AG08395 (cell line): Measurements from ENCODE around the gene ARAP1.
A peak's percentile ranks its signal among the peaks of the same experiment; 100 is the strongest.

Experiments
- DNase-seq: peaks from one replicate; pipeline ENCODE4 v3.0.0; 2012; ENCODE audit warnings: mixed read lengths, low spot score

Gene ARAP1

GRCh38 chr11:72682238-72682857 is 69.9 kb downstream of the ARAP1 start:
- no peak for DNase-seq

DNA sequence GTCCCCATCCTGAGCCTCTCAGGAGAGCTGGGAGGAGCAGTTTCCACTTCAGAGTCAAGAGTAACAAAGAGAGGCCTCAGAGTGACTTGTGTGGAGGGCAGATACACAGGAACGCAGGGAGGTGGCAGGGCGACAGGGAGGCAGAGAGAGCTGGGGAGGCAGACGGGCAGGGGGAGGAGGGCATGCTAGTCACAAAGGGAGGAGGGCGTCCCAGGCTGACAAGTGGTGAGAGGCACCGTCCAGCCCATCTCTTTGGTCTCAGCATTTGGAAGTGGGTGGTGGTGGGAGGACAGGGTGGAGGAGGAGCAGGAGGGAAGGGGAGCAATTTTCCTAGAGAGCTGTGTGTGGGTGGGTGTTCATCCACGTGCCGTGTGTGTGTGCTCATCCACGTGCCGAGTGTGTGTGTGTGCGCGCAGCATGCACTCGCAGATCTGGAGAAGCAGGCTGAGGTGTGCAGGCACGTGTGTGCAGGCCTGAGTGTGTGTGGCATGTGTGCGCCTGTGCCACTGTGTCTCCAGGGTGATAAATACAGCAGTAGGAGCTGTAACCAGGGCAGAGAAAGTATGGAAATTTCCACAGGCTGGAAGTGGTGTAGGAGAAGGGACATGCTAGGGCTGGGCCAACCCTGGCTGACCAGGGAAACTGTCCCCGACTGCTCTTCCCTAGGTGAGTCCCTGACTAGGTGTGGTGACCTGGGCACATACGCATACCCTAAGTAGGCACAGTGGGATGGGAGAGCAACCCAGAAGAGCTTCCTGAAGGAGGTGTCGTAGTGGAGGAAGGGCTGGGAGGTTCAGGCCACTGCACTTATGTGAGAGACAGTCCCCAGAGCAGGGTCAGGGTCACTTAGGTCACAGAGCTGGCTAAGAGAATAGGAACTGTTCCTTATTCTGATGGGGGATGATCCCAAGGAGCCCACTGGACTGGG is 70.7 kb downstream of the ARAP1 start:
- no peak for DNase-seq

DNA sequence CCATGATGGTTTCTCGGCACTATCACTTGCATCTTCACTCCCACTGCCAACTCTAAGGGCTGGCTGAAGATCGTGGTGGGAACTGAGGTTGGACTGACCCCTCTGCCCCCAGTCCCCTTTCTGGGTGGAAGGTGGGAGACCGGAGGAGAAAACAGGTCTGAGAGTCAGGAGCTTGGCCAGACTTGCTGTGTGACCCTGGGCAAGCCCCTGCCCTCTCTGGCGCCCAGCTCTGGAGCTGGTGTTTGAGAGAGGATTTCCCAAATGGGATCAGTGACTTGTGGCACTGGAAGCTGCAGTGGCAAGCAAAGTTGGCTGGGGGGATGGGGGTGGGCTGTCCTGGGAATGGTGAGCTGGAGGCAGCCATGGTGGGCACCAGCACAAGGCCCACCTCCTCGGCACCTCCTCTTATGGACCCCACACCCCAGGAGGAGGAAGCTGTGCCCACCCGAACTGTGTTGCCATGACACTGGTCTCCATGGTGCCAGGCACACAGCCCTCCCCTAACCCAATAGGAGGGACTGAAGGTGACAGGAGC is 71.5 kb downstream of the ARAP1 start:
- DNase-seq = no peak

DNA sequence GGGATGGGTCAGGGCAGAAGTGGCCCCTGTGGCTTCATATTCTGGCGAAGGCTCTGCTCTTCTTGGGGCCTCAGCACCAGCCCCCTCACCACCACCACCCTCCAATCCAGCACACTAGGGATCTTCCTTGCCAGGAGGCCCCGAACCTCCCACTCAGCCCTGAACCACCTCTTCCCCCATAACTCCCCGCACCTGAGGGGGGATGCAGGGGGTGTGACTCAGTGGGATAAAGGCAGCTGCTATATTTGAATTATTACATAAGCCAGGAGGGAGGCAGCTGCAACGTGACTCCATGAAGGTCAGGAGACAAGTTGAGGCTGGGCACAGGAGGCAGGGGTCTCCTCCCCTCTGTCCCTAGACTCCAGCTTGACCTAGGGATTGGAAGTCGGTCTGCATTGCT is 72.3 kb downstream of the ARAP1 start:
- DNase-seq = no peak

DNA sequence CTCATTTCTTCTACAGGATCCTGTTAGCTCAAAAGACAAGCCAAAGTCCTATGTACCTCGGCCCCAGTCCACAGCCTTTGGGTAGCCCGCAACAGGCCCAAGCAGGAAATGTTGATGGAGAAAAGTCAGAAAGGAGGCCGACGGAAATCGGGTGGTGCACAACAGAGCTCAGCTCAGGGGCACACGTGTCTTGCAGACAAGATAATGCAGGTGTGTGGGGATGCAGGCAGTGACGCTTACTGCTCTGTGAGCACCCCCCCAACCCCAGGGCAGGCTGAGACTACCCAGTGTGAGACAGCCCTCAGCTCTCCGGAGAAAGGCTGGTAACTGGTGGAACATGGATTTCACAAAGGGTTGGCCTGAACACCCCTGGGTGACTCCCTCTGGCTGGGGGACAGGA is 73.7 kb downstream of the ARAP1 start:
- no peak for DNase-seq

- peak; percentile 60 for DNase-seq
Observed at GRCh38 chr11:72676861-72677341, 75.3 kb downstream of the ARAP1 start.

DNA sequence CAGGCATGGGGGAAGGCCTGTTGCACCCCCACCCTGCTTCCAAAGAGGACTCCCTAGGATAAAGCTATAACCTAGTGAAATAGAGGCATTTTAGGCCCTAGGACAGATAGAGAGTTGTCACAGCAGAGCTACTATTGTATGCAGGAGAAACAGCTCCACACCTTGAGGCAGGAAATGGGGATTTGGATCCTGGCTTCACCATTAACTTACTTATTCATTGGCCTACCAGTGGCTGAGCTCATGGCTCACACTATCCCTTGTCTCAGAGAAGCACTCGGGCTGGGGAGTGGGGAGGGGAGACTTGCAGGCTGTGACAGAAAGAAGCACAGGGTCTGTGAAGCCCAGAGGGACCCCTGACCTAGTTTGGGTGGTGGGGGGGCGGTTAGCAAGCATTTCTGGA is 77.0 kb downstream of the ARAP1 start:
- DNase-seq = no peak

GRCh38 chr11:72673943-72674828 is 78.0 kb downstream of the ARAP1 start, which contains the start of gene PDE2A:
TSS of gene PDE2A (minus strand) at chr11:72674422. CDS start at chr11:72674207, 215 bp downstream.
- no peak for DNase-seq

- DNase-seq = no peak
Observed at GRCh38 chr11:72673284-72673942, 78.8 kb downstream of the ARAP1 start.

- DNase-seq = no peak
Observed at GRCh38 chr11:72672597-72673238, 79.5 kb downstream of the ARAP1 start.

GRCh38 chr11:72671152-72672099 is 80.8 kb downstream of the ARAP1 start:
- DNase-seq = no peak

DNA sequence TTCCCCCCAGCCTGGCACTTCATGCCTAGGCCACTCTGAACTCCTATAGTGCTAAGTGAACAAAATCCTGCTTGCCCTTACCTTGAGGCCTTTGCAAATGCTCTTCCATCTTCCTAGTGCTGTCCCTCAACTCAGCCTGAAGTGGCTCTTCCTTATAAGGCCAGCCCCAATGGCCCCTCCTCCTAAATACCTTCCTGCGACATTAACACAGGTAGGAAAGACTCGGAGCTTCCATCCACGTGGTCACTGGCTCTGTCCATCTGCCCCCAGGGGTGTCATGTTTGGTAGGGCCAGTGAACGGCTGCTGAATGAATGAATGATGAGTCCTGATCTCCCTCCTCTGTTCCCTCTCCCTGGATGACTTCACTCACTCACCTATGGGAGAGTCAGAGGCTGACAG is 82.2 kb downstream of the ARAP1 start:
- no peak for DNase-seq

DNA sequence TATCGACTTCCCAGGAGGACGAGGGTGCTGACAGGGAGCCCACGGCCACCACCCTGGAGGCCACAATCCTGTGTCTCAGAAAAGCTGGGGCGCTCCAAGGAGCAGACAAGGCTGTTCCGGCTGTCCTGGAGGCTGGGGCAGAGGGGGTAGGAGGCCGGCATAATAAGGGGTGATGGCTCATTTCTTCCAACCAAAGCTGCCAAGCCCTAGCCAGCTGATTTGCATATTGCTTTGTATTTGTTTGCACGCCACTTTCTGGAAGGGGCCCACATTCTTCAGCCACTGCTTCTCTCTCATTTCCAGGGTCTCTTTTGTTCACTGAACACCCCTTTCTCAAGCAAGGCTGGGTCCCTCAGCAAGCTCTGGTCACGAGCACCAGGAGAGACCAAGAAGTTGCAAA is 82.7 kb downstream of the ARAP1 start:
- no peak for DNase-seq

DNA sequence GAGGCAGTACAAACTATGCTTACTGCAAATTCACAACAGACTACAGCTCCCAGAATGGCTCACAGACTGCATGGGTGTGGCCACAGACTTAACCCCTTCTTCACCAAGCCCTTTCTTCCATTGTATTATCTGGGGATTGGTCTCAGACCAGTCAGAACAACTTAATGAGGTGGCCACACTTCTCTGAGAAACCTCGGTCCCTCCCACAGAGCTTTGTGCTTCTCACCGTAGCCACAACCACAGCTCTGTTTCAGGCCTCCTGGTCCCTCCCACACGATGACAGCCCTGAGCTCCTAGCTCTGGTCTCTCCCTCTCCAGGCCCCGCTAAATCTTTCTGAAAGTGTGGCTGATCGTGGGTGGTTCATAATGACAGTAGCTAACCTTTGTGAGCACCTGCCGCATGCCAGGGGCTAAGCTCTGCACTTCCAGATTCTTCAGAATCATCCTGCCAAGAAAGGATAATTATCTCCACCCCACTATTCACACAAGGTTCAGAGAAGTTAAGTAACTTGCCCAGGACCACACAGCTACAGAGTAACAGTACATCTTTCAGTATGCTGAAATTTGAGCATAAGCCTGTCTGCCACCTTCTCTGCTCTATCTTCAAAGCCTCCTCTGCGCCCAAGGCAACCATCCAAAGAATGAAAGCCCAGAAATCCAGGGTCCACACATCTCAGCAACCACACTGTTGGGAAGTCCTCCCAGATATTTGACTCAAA is 83.4 kb downstream of the ARAP1 start:
- DNase-seq = no peak

GRCh38 chr11:72665911-72666472 is 86.2 kb downstream of the ARAP1 start:
- no peak for DNase-seq

- no peak for DNase-seq
Observed at GRCh38 chr11:72662036-72662435, 90.2 kb downstream of the ARAP1 start.

DNA sequence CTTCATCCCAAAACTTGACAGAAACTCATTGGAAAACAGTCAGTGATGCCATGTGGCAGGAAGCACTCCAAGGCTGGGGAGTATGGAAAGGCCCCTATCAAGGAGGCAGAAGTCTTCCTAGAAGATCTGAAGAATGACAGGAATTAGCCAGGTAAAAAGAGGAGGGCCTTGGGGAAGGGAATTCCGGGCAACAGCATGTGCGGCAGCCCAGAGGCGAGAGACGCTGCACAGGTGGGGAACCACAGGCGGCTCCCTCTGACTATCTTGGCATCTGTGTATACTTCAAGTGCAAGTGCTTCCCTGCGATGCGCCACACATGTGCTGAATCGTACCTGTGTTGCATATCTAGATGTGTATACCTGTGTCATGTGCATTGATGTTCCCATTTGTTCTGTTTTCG is 90.7 kb downstream of the ARAP1 start:
- DNase-seq = no peak

DNA sequence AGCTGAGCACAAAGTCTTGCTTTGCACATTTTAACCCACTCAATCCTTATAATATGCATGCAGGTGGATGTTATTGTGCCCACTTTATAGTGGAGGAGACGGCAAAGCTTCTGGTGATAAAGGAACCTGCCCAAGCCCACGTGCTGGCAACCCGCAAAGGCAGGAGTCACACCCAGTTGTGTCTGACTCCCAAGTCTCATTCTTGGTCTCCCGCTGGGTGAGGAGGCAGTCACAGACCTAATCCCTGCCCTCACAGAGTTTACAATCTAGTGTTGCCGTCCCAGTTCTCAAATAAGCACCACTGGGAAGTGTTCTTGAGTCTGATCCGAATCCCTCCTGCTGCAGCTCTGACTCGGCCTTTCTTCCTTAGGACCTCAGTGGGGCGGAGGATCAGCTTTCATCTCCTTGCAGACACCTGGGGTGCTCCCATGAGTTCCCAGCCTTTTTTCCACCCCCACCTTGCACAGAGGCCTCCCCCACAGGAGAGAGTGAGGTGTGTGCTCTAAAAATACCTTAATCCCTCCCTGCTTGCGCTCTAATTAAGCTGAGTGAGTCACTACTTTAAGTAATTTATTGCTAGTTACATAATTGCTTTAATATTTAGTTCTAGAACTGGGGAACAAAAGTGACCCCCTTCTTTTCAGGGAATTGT is 93.1 kb downstream of the ARAP1 start:
- DNase-seq = no peak
